Pancreas (tissue), 10 donors: ENCODE data around the gene KLHL18. TPM values are rescaled to one million over a fixed set of nuclear protein-coding genes. Genes with fewer than 3 reads are reported as not detected.
A peak's percentile ranks its signal among the peaks of the same experiment; 100 is the strongest.
"Not testable (repeated sequence)": the region's sequence is repeated elsewhere in the genome, so short reads cannot be mapped to it uniquely, and the experiment has no call there.

Experiments used
- ATAC-seq, 4 donors: fragments of 200-7000 bp; cut with Tn5 transposase; one replicate each; pipeline versions ENCODE4 v1.8.0 to v1.9.1; 2020; ENCODE audit warnings: mild to moderate bottlenecking in 4 of 4, moderate library complexity in 4 of 4
- DNase-seq, 6 donors: peaks; one replicate each; pipeline ENCODE4 v3.0.0-alpha.2; 2020
- FAIRE-seq: peaks from 2 replicates; lab custom pipeline; 2012; peaks lifted over from hg19 to GRCh38; lab: Jason Lieb, UNC
- H3K27ac ChIP-seq, 4 donors: fragments of 200-600 bp; sonication (generic); 1 replicate in 3 of 4; 2 replicates in 1 of 4; pipeline versions ENCODE4 v1.5.0 to v1.8.0; 2020
- H3K27me3 ChIP-seq, 4 donors: fragments of 200-600 bp; one replicate each; pipeline ENCODE4 v1.8.0; 2021
- H3K36me3 ChIP-seq, 3 donors: fragments of 200-600 bp; sonication (generic) in 1 of 3; one replicate each; pipeline versions ENCODE4 v1.5.0 to v1.8.0; 2020 to 2021
- H3K4me1 ChIP-seq, 3 donors: fragments of 200-600 bp; one replicate each; pipeline ENCODE4 v1.8.0; 2021
- H3K4me3 ChIP-seq, 4 donors: fragments of 200-600 bp; sonication (generic) in 2 of 4; one replicate each; pipeline versions ENCODE4 v1.5.0 to v1.8.0; 2020 to 2021
- H3K9me3 ChIP-seq, 4 donors: fragments of 200-600 bp; one replicate each; pipeline ENCODE4 v1.8.0; 2021
- WGBS, 2 donors: extraction: QIAGEN DNeasy Blood & Tissue Kit; methylation state at CpG; one replicate each; pipeline ENCODE4 v1.1.7; 2013; 5-methylcytosine and 5-hydroxymethylcytosine counted together
- intact Hi-C, 3 donors: fragments of 100-400 bp; cut with DNase I; formaldehyde crosslinking; loops; one replicate each; pipeline versions ENCODE4 v1.11.1 to v1.14.2; 2022
- polyA plus RNA-seq, 2 donors: library from polyadenylated mRNA; stranded (reverse); fragments of 200-250 nt; gene quantifications; one replicate each; pipeline ENCODE4 v1.2.3, GENCODE V29; 2013
- total RNA-seq, 6 donors: library from RNA; stranded (reverse); fragmentation: NEBNext Ultra II Directional in 4 of 6; extraction: Animal tissue kit (Norgen Biotek cat#: 25700) in 4 of 6; gene quantifications; one replicate each; pipeline versions ENCODE4 v1.2.1 to v1.2.4, GENCODE V29; 2021 to 2023
- TF ChIP-seq, protein P1 (sequence below), 4 donors: fragments of 200-600 bp; sonication (generic) in 3 of 4; IDR thresholded peaks; one replicate each; pipeline versions ENCODE4 v1.5.0 to v1.8.0; 2021; ENCODE audit warnings: antibody characterized with exemption in 4 of 4
- donor health status: healthy with polysubstance abuse.
- donor health status: DM: no; HTN: no; CAD: no; lungs with moderate emphysema.
- donor health status: DM: no; HTN: no; CAD: no.
- donor health status: control.
- donor health status: control.
- donor health status: Bipolar disorder and iron deficiency.
- donor health status: DM: yes; HTN: yes; CAD: no.
- donor health status: DM: no; HTN: no; CAD: no.
- donor health status: DM: no; HTN: no; CAD: no.
- donor health status: DM: yes; HTN: yes; CAD: no.

The KLHL18 gene
- total and polyA plus RNA-seq, 8 donors, result 6.1 to 14.5 (median 9.2) TPM

DNA sequence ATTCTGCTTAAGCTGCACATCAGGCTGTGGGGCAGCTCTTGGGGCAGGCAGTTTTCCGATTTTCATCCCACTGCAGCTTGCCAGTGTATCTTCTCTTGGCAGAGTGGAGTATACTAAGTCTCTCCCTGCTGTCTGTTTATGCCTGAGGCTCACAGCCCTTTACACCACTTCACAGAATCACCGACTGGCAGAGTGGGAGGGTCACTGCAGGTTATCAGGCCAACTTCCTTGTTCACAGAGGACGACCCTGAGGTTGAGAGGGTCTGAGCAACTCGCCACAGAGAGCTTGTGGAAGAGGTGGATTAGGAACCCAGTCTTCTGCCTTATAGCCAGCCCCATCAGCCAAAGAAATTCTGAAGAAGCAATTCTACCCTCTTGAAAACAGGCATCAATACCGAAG, 31.1 kb upstream of the KLHL18 start:
- H3K4me1 ChIP-seq, result no peaks in the 10 kb centered on the region
- DNase-seq, result peak in 1 of 6 donors; percentile 1
- 60 to 72% methylated on average over 5 of the region's 5 CpGs for WGBS, 2 donors
- FAIRE-seq, result no peak
- no peaks in the 10 kb centered on the region for H3K9me3 ChIP-seq
- no peaks in the 10 kb centered on the region for H3K36me3 ChIP-seq
- H3K27me3 ChIP-seq, result no peaks in the 10 kb centered on the region
- ATAC-seq, result no peak
- no peak overlapping the region for H3K4me3 ChIP-seq
- intact Hi-C loops, result no loop called here
- TF ChIP-seq, protein P1, sequence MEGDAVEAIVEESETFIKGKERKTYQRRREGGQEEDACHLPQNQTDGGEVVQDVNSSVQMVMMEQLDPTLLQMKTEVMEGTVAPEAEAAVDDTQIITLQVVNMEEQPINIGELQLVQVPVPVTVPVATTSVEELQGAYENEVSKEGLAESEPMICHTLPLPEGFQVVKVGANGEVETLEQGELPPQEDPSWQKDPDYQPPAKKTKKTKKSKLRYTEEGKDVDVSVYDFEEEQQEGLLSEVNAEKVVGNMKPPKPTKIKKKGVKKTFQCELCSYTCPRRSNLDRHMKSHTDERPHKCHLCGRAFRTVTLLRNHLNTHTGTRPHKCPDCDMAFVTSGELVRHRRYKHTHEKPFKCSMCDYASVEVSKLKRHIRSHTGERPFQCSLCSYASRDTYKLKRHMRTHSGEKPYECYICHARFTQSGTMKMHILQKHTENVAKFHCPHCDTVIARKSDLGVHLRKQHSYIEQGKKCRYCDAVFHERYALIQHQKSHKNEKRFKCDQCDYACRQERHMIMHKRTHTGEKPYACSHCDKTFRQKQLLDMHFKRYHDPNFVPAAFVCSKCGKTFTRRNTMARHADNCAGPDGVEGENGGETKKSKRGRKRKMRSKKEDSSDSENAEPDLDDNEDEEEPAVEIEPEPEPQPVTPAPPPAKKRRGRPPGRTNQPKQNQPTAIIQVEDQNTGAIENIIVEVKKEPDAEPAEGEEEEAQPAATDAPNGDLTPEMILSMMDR (IDR thresholded peaks at IDR 0.05), result no peak
- no peak overlapping the region for H3K27ac ChIP-seq

DNA sequence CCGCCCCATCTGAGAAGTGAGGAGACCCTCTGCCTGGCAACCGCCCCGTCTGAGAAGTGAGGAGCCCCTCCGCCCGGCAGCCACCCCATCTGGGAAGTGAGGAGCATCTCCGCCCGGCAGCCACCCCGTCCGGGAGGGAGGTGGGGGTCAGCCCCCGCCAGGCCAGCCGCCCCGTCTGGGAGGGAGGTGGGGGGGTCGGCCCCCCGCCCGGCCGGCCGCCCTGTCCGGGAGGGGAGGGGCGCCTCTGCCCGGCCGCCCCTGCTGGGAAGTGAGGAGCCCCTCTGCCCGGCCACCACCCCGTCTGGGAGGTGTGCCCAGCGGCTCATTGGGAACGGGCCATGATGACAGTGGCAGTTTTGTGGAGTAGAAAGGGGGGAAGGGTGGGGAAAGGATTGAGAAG, 26.4 kb upstream of the KLHL18 start:
- H3K27ac ChIP-seq, H3K36me3 ChIP-seq, intact Hi-C loops, H3K4me3 ChIP-seq, H3K9me3 ChIP-seq, H3K4me1 ChIP-seq, DNase-seq, H3K27me3 ChIP-seq, ATAC-seq, FAIRE-seq: not testable (repeated sequence)
- WGBS, 2 donors, result 83 to 87% methylated on average over 18 to 25 of the region's 25 CpGs

DNA sequence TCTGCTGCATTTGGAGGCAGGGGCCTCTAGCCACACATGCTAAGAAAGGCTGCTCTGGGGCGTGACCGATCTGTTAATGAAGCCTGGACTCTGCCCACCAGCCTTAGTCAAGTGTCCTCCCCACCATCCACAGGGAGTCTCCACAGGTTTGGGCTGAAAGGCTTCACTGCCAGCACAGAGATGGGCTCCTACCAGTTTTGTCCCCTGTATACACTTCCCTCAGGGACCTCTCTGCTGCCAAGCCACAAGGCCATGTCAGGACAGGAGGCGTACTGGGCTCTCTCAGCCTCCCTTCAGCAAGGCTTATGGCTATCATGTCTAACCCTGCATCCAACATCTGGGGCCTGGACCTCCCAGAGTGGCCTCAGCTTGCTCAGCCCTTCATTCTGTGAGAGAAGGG, 23.6 kb upstream of the KLHL18 start:
- no peak overlapping the region for H3K27ac ChIP-seq
- FAIRE-seq (no peak), ATAC-seq (no peak), DNase-seq (no peak)
- H3K27me3 ChIP-seq, result no peaks in the 10 kb centered on the region
- no peaks in the 10 kb centered on the region for H3K36me3 ChIP-seq
- intact Hi-C loops, result no loop called here
- no peaks in the 10 kb centered on the region for H3K9me3 ChIP-seq
- TF ChIP-seq, protein P1 (IDR thresholded peaks at IDR 0.05), result no peak
- H3K4me1 ChIP-seq, result no peaks in the 10 kb centered on the region
- no peak overlapping the region for H3K4me3 ChIP-seq
- 95% methylated on average over 1 to 3 of the region's 3 CpGs for WGBS, 2 donors

DNA sequence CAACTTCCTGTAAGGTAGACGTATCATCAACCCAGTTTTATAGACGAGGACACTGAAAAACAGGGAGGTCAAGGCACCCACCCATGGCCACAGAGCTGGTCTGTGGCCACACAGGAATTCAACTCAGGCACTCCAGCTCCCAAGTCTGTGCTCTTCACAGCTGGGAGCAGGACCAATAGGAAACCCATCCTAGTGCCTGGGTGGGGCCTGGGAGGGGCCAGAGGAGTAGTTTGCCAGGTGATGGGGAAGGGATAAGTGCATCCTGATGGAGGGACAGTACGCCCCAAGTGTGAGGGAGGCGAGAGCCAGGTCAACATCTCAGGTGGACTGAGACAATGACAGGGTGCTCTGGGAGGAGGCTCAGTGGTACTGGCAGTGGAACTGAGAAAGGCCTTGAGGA, 22.1 kb upstream of the KLHL18 start:
- 80 to 83% methylated on average over 4 of the region's 4 CpGs for WGBS, 2 donors
- Histone ChIP-seq H3K27ac (no peak overlapping the region), H3K27me3 (no peaks in the 10 kb centered on the region), H3K36me3 (no peaks in the 10 kb centered on the region), H3K9me3 (no peaks in the 10 kb centered on the region), H3K4me1 (no peaks in the 10 kb centered on the region), H3K4me3 (no peak overlapping the region)
- TF ChIP-seq, protein P1 (IDR thresholded peaks at IDR 0.05), result no peak
- intact Hi-C loops, result no loop called here
- ATAC-seq, result no peak
- no peak for FAIRE-seq
- DNase-seq, result no peak

DNA sequence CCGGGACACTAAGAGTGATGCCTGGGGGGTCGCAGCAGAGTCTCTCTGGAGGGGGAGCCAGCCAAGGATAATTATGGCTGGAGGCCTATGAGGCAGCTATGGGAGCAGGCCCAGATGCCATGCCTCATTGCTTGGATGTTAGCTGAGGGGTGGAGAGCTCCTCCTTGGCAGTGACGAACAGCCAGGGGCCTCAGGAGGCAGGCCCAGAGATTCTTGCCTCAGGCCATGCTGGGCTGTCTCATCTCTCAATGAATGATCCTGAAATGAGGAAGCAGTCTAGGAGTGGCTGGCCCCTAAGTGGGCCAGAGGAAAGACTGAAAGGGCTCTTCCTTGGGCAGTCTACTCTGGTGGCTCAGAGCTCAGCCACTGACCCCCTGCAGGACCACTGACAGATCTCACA, 21.4 kb upstream of the KLHL18 start:
- Histone ChIP-seq H3K4me3 (no peak overlapping the region), H3K27ac (no peak overlapping the region), H3K9me3 (no peaks in the 10 kb centered on the region), H3K4me1 (no peaks in the 10 kb centered on the region), H3K36me3 (no peaks in the 10 kb centered on the region), H3K27me3 (no peaks in the 10 kb centered on the region)
- 84 to 91% methylated on average over 3 of the region's 3 CpGs for WGBS, 2 donors
- FAIRE-seq (no peak), DNase-seq (no peak), ATAC-seq (no peak)
- TF ChIP-seq, protein P1 (IDR thresholded peaks at IDR 0.05), result no peak
- intact Hi-C loops, result no loop called here
